ENCODE results near the gene IBA57.
A peak's percentile ranks its signal among the peaks of the same experiment; 100 is the strongest.

The IBA57 gene

GRCh38 chr1:228165372-228166169 is at the start of gene IBA57:
IBA57 (plus strand) TSS chr1:228165804; CDS start chr1:228165817, 13 bp downstream.
- peak; percentile 90 for DNase-seq

DNA sequence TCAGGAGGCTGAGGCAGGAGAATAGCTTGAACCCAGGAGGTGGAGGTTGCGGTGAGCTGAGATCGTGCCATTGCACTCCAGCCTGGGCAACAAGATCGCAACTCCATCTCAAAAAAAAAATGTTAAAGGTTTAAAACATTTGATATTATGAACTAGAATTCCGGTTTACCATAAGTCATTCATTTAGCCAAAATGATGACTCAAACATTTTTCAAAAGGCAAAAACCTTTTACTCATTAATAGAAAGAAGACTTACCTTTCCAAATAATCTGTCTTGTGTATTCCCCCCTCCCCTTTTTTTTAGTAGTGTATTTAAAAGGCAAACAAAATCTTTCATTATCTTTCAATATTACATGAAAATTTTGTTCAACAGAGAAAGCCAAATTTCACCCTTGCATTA is 48.3 kb upstream of the IBA57 start:
- no peak for DNase-seq

DNA sequence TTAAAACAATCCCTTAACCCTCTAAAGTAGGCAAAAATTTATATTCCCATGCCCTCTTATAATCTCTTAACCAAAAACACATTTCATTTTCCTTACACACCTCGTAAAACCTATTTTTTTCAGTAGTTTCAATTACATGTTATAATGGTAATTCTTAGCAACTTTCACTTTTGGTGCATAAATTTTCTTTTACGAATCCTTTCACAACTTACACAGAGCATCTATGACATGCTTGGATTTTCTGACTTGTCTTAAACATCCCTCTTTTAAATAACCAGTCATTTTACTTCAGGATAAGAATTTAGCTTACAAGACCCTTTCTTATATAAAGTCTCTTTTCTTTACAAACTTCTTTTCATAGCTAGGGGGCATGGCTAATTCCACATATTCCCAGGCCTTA is 47.6 kb upstream of the IBA57 start:
- no peak for DNase-seq

GRCh38 chr1:228120351-228120750 is 45.3 kb upstream of the IBA57 start:
- no peak for DNase-seq

- DNase-seq, result no peak
These were observed 44.6 kb upstream of the IBA57 start for GRCh38 chr1:228120857-228121489.

GRCh38 chr1:228122921-228123441 is 42.6 kb upstream of the IBA57 start:
- DNase-seq, result no peak

GRCh38 chr1:228123505-228123904 is 42.1 kb upstream of the IBA57 start:
- DNase-seq, result no peak

DNA sequence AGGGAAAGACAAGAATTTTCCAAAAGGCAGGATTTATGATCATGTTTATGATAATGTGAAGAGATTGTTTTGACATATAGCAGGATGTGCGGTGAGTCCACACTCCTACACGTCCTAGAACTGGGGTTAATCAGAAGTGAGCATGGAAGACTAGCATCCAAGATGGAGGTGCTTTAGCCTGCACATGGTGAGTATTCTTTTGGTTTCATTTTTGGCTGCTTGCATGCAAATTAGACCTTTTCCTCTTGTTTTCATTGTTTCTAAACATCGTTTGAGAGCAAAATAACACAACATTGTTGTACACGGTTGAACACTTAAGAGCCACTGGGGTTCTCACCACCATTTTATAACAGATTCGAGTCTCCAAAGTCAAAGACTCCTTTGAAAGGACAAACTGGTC is 40.4 kb upstream of the IBA57 start:
- no peak for DNase-seq

GRCh38 chr1:228131766-228132165 is 33.8 kb upstream of the IBA57 start:
- no peak for DNase-seq

GRCh38 chr1:228134591-228134990 is 31.0 kb upstream of the IBA57 start:
- no peak for DNase-seq

DNA sequence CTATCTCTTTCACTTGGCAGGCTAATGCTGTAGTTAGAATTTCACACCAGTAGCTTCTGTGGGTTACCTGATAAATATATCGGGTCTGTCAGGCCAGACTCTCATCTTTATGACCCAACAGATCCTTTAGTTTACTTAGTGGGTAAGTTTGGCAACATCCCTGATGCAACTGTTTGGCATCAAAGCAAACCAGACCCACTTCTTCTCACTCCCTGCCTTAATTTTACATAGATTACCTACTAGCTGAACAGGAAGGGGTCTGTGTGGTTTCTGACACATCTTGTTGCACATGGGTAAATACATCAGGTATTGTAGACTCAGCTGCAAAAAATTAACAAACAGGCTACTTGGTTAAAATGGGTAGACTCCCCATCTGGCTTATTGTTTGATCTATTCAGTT is 28.7 kb upstream of the IBA57 start:
- no peak for DNase-seq

- no peak for DNase-seq
These were observed 26.1 kb upstream of the IBA57 start for GRCh38 chr1:228139406-228139930.

GRCh38 chr1:228139931-228140723 is 25.5 kb upstream of the IBA57 start, which contains the start of gene GUK1:
GUK1 (plus strand) TSS chr1:228140279; CDS start chr1:228140303, 24 bp downstream.
- peak; percentile 94 for DNase-seq

GRCh38 chr1:228140724-228141225 is 24.8 kb upstream of the IBA57 start:
- DNase-seq, result no peak

GRCh38 chr1:228141226-228142044 is 24.2 kb upstream of the IBA57 start:
- DNase-seq, result no peak

DNA sequence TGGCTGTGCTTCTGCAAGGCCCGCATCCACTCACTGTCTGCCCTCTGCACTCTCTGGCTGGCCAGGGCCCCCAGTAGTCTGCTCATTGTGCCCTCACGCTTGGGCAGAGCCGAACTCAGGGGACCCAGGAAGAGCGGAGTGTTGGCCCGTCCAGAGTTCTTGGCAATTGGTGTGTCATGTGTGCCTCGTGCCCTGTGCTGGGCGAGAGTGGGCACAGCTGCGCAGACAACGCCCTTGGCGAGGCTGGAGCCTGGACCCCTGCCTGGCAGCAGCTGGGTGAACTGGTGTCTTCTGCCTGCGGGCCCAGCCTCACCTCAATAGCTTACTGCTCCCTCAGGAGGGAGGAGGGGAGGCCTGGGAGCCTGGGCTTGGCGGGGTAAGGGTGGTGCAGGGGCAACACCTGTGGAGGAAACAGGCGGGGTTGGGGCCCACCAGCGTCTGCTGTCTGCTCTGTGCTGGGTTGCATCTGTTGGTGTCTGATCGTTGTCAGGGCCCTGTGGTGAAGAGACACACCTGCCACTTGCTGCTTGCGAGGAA is 23.4 kb upstream of the IBA57 start:
- DNase-seq, result no peak

GRCh38 chr1:228142701-228143136 is 22.9 kb upstream of the IBA57 start:
- no peak for DNase-seq

DNA sequence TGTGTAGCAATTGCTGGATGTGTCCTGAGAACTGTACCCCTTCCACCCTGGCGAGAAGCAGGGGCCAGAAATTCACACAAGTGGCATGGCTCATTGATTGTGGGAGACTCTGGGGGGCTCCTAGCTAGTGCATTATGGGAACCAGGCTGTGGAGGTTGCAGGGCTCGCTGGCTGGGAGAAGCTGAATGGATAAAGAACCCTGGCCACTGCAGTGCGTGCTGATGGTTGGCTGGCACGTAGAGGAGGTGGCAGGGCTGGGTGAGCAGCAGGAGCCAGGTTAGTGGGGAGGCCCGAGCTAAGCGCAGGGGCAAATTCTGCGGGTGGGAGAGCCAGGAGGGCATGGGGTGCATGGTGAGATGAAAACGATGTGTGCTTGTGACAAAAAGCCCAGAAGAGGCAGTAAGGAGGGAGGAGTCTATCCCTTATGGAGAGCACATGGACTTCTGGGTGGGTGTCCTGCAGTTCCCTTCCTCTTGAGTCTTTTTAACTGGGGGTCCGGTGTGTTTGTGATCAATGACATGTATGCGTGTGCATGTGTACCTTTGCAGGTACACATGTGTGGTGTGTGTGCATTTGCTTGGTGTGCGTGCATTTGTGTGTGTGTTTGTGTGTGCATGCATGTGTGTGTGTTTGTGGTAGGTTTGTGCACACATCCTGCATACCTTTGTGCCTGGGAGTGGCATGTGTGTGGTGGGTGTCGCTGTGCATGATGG is 22.0 kb upstream of the IBA57 start:
- DNase-seq, result no peak

- no peak for DNase-seq
These were observed 21.2 kb upstream of the IBA57 start for GRCh38 chr1:228144193-228144992.

DNA sequence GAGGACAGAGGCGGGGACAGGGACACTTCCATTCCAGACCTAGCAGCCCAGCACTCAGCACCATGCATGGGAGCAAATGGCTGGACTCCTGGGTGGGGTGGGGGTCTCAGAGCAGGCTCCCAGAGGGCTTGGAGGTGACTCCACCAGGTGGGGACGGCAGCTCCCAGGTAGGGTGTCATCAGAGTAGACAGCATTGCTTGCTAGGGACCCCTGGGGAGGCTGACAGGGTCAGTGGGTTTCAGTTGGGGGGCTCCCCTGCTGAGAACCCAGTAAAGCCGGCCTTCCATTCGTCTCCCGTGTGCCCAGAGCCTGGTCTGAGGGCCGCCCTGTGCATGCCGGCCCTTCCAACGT is 20.6 kb upstream of the IBA57 start:
- no peak for DNase-seq

All from NCI-H1105 (cell line).